Pulmonary artery endothelial cell (primary cell): ENCODE data around the gene PDE4B. TPM values are rescaled to one million over a fixed set of nuclear protein-coding genes. Genes with fewer than 3 reads are reported as not detected.

Experiments
- DNase-seq: peaks from one replicate; pipeline ENCODE4 v3.0.0-alpha.2; 2011; ENCODE audit warnings: low read depth, low spot score
- total RNA-seq: library from RNA; depleted of rRNA; stranded (reverse); fragments of >200 nt; gene quantifications from 2 replicates; pipeline ENCODE4 v1.2.3, GENCODE V29; 2014

The PDE4B gene
- total RNA-seq = 49.6 and 53.2 TPM in 2 replicates

GRCh38 chr1:65792669-65793358 lies at the start of gene PDE4B:
Gene PDE4B, plus strand, starts transcription at chr1:65792895.
- no peak for DNase-seq

DNA sequence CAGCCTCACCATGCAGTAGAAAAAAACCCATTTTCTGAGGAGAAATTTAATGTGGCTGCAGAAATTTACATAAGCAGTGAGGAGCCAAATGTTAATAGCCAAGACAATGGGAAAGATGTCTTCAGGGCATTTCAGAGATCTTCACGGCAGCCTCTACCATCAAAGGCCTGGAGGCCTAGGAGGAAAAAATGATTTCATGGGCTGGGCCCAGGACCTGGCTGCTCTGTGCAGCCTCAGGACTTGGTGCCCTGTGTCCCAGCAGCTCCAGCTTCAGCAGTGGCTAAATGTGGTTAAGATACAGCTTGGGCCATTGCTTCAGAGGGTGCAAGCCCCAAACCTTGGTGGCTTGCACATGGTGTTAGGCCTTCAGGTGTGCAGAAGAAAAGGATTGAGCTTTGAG lies 48.0 kb upstream of the PDE4B start:
- DNase-seq = no peak

DNA sequence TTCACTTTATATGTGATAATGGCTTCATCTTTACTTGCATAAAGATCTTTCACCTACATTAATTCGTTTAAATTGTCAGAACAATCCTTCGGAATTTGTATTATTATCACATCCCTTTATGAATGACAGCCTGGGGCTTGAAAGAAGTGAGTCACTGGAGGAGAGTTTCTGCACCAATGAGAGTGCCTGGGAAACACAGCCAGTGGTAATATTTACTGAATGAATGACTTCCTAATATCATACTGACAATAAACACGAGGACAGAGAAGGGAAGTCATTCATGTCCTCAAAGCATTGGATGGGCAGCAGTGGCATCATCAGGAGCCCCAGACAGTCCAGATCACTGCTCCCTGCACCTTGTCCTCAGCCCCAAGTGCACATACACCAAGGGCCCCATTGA lies 40.7 kb upstream of the PDE4B start:
- no peak for DNase-seq

DNA sequence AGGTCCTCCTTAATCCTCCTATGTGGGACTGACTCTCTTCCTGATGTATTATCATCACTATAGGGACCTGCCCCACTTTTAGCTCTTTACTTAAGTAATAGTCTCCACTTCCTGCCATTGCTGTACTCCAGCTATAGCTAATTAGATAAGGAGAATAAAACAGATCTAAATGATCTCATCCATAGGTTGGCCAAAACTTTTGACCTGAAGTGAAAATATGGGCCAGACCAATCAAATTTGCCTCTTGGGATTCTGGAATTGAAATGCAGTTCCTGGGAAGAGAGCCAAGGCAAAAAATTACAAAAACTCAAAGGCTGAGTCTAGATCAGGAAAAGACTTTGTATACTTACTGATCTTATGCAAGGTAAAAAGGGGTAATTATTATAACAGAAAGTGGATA lies 36.1 kb upstream of the PDE4B start:
- no peak for DNase-seq

GRCh38 chr1:65757531-65757930 lies 35.2 kb upstream of the PDE4B start:
- no peak for DNase-seq

DNA sequence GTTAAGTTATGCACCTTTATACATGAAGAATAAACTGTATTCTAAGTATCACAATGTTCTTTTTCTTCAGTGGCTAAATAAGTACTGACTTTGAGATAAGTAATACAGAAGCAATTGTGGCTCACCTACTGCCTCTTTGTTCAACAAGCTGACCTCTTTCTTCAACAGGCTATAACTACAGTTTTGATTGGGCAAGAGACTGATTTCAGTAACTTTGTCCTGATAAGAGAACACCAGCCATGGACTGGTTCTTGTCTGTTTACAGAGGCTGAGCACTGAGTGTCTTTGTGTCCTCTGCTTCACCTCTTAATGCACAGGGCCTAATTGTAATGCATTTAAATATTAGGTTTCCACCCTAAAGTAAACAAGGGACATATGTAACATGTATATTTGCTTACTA lies 34.6 kb upstream of the PDE4B start:
- DNase-seq = no peak

DNA sequence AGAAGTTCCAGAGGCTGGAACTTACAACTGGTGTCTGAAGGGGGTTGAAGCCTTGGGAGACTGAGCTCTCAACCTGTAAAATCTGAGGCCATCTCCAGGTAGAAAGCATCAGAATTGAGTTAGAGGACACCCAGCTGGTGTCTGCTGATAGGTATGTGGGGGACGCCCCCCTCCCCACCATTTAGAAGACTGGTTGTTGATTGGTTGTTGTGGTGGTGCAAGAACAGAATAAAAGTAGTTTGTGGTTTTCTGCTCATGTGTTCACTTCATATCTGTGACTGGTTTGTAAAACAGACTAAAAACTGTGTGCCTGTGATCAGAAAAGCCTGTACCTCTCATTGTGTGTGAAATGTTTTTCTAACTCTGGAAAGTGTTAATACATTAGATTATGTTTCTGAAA lies 33.2 kb upstream of the PDE4B start:
- no peak for DNase-seq

- no peak for DNase-seq
These were observed 30.4 kb upstream of the PDE4B start for GRCh38 chr1:65762081-65762862.

DNA sequence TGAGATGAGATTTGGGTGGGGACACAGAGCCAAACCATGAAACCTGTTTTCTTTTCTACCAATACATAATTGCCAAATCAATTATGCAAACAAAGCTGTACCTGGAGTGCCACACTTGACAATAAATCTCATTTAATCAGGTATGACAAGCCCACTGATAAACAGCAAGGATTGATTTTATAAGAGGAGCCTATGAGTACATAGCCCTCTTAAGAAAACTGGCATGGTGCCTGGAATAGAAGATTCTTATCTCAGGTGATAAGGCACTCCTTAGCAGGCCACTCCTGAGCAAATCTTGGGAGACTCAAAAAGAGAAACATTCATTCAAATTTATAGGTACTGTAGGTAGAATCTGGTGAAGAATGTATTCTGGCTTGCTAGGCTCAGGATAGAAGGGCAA lies 28.6 kb upstream of the PDE4B start:
- no peak for DNase-seq

DNA sequence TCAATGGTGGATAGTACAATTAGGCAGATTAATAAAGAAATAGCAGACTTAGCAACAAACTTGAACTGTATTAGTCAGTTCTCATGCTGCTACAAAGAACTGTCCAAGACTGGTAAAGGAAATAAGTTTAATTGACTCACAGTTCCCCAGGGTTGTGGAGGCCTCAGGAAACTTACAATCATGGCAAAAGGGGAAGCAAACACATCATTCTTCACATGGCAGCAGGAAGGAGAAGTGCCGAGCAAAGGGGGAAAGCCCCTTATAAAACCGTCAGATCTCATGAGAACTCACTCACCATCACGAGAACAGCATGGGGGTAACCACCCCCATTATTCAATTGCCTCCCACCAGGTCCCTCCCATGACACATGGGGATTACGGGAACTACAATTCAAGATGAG lies 27.1 kb upstream of the PDE4B start:
- DNase-seq = no peak

DNA sequence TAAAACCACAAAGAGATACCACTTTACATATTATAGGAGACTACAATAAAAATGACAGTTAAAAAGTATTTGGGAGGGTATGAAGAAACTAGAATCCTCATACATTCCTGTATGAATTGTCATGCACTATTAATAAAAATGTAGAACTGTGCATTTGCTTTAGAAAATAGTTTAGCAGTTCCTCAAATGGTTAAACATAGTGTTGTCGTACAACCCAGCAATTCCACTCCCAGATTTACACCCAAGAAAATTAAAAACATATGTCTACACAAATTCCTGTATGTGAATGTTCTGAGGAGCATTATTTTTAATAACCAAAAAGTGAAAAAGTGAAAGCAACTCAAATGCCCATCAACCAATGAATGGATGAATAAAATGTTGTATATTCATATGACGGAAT lies 23.1 kb upstream of the PDE4B start:
- no peak for DNase-seq

- DNase-seq = no peak
These were observed 20.1 kb upstream of the PDE4B start for GRCh38 chr1:65772607-65773006.

DNA sequence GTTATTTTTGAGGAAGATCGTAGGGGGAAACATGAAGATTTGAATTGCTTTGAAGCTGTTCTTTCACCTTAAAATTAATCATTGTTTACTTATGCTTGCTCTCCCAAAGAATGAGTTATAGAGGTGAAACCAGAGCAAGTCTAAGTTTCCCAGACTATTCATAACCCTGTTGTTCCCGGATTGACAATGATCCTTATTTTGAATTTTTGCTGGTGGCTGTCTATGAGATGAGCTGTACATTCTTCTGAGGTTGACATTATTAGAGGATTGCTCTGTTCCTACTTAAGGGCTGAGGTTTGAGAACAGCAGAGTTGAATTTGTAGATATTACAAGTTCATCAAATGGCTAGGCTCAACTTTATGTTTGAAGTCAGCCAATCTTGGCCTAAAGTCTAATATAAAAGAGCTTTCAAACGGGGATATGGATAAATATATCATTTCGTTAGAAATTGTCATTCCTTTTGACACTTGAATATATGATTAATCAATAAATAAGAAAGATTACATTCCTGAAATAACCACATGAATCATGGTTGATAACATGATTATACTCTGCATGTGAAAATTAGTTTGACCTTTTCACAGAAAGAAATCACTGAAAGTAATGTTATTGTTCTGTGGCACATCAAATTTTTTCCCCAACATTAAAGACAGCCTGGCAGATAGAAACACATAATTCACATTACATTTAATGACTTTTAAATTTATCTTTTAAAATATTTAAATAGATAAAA lies 19.1 kb upstream of the PDE4B start:
- DNase-seq = no peak

DNA sequence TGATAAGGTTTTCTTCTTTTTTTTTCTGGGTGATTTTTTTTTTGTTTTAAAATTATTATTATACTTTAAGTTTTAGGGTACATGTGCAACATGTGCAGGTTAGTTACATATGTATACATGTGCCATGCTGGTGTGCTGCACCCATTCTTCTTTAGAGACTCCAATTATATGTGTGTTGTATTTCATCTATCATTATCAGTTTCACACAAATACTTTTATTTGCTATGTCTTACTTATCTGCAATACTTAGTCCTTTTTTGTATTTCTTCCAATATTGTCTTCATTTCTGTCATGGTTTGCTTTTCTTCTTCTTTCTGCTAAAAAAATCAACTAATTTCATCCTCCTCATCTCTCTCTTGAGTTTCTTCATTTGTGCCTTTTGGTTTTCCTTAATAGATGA lies 3.9 kb upstream of the PDE4B start:
- DNase-seq = no peak

DNA sequence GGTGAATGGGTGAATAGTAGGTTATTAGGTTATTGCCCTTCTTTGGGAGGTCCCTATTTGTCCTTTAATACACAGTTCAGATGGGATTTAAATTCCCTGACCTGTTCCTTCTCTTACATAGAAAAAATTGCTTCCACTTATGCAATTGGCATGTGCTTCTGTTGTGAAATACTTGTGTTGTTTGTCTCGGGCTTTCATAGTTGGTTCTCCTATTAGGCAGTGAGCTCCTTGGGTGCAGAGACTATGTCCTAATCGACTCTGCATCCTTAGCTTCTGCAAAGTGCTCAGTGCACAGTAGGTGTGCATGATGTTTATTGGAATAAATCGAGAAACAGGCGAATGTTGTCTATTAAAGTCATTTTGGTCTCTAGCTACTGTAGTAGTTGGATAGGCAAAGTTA lies 1.3 kb upstream of the PDE4B start:
- no peak for DNase-seq

DNA sequence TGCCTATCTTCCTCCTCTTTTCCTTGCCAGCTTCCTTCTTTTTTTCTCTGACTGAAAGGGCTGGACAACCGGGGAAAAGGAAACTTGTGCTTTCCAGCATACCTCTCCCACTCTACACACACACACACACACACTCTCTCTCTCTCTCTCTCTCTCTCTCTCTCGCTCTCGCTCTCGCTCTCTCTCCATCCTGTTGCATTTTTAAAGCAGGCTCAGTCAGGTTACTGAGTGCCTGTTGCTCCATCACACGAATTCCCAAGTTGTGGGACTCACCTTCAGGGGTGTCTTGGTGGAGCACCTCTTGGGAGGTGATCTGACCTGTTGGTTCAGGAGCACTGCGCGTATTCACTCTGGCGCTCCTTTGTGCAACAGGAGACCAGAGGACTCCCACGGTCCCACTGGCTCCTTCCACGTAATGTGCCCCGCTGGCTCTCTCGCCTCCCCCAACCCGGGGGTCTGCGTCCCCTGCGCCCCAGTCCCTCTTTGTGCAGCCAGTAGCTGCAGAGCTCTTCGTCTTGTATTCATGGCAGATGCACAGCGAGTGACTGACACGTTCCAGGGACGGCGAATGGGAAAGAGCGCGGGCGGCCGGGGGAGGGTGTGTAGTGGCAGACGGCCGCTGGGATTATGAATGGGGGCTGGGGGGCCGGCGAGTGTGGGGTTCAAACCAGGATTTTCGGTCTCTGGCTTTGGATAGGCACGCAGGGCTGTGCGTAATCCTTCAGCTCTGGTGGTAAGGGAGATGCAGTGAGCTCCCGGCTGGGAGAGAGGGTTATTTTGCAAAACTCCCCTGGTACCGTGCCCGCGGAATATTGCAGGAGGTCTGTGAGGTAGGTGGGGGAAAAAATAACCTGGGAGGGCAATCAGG lies 660 bp upstream of the PDE4B start:
- no peak for DNase-seq

DNA sequence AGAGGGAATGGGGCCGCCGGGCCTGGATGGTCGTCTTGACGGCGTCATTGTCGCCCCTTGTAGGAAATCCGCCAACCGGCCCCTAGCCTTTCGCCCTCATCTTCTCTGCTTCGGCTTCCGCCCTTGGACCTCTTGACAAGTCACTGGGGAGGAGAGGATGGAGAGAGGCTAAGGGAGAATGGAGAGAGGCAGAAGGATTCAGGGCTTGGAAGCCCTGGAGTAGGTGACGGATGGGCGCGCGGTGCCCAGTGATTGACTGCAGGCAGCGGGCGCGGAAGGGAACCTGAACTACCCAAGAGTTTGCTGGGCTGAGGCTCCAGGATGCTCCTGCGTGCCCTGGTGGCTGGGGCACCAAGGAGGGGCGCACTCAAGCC lies 651 bp downstream of the PDE4B start:
- no peak for DNase-seq

DNA sequence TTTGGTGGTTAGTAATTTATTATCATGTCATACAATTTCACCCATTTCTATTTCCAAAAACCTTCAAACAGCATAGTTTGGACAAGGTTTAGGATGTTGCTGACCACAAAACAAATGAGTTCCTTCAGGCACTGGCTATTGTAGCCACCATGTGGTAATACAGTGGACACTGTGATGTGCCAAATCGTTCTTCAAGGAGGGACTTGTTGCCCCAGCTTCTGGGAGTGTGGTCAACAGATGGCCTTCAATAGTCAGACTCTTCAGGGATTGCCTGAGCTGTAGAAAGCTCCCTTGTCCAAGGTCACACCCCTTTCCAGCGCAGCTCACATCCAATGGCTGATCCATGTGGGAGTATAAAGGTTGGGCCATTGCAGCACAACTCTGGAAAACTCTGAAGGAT lies 2.6 kb downstream of the PDE4B start:
- DNase-seq = no peak

DNA sequence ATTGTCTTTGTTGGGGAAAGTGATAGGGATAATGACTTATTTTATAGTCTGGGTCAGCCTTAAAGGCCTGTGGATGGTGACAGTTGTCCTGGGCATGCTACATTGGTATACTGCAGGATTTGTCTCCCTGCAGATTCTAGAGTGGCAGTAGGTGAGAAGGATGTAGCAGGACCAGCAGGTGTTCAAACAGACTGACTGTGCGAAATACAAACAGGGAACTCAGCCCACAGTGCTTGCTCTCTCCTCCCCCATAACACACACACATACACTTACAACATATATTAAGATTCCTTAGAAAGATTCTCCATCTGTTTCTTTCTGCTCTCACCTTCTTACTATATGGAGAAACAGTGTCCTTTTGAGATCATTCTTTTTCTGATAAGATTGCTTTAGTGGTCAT lies 6.9 kb downstream of the PDE4B start:
- DNase-seq = no peak

DNA sequence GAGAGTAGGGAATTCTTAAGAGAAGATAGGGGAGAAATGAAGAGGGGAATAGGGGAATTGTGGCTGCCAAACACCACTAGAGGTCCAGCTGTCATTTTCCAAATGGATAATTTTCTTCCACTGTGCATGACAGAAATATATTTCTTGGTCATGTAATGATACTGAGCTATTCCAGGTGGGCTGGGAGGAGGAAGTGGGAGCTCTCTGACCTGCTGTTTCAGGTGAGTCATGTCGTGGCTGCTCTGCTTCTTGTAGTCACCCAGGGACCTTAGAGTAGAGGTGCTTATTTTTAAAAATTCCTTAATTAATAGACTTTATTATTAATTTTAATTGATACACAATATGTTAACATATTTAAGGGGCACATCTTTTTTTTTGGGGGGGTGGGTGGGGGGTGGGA lies 11.9 kb downstream of the PDE4B start:
- no peak for DNase-seq

- DNase-seq = peak; percentile 45
These were observed 19.4 kb downstream of the PDE4B start for GRCh38 chr1:65812065-65812464.

DNA sequence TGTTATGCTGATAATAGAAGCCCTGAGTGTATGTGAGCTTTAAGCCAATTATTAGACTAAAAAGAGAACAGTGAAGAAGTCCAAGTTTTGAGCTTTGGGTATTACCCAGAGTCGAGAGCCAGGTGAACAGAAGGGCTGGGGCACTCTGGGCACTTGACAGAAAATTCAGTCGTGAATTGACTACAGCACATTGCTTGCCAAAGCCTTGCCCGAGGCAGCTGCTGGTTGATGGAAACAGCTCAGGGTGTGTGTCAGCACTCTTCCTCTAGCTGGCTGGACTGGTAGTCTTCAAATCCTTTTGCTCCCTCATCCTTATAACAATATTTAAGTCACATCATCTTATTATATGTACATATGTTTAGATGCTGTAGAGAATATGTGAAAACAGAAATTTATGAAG lies 21.3 kb downstream of the PDE4B start:
- DNase-seq = no peak
